Uterus (tissue), 4 donors: ENCODE results near the gene SPATA9. TPM values are rescaled to one million over a fixed set of nuclear protein-coding genes. Genes with fewer than 3 reads are reported as not detected.
A peak's percentile ranks its signal among the peaks of the same experiment; 100 is the strongest.
"Not testable (repeated sequence)": the region's sequence is repeated elsewhere in the genome, so short reads cannot be mapped to it uniquely, and the experiment has no call there.

Experiments used
- DNase-seq, 2 donors: peaks; one replicate each; pipeline ENCODE4 v3.0.0-alpha.2; 2019 to 2020
- H3K27ac ChIP-seq, 2 donors: fragments of 200-600 bp; sonication (generic); 1 replicate in 1 of 2; 2 replicates in 1 of 2; pipeline ENCODE4 v1.5.1; 2016 to 2018
- H3K27me3 ChIP-seq, 2 donors: fragments of 200-600 bp; sonication (generic); one replicate each; pipeline ENCODE4 v1.5.1; 2018 to 2019; ENCODE audit warnings: control low read depth in 1 of 2
- H3K36me3 ChIP-seq, 2 donors: fragments of 200-600 bp; sonication (generic); one replicate each; pipeline ENCODE4 v1.5.1; 2019; ENCODE audit warnings: control low read depth in 1 of 2
- H3K4me1 ChIP-seq, 2 donors: fragments of 200-600 bp; sonication (generic); one replicate each; pipeline ENCODE4 v1.5.1; 2018 to 2019; ENCODE audit warnings: control low read depth in 1 of 2
- H3K4me3 ChIP-seq, 2 donors: fragments of 200-600 bp; sonication (generic); 1 replicate in 1 of 2; 2 replicates in 1 of 2; pipeline ENCODE4 v1.5.1; 2018 to 2019; ENCODE audit warnings: mild to moderate bottlenecking in 1 of 2
- H3K9me3 ChIP-seq, 2 donors: fragments of 200-600 bp; sonication (generic); one replicate each; pipeline ENCODE4 v1.5.1; 2019; ENCODE audit warnings: control low read depth in 1 of 2
- POLR2A ChIP-seq, 2 donors: fragments of 450-650 bp; IDR thresholded peaks; one replicate each; pipeline ENCODE4 v1.6.1; 2016; ENCODE audit warnings: antibody characterized with exemption in 2 of 2, mild to moderate bottlenecking in 1 of 2, moderate library complexity in 1 of 2
- intact Hi-C: fragments of 100-400 bp; cut with DNase I; formaldehyde crosslinking; loops from one replicate; pipeline ENCODE4 v1.15.1; 2023; ENCODE audit warnings: low total_unique reads
- total RNA-seq, 4 donors: library from RNA; depleted of rRNA in 3 of 4; stranded (reverse); fragments of >200 nt in 3 of 4; gene quantifications; one replicate each; pipeline versions ENCODE4 v1.1.0 to v1.2.4, GENCODE V29; 2014 to 2023
- TF ChIP-seq, protein P1 (sequence below), 4 experiments: fragments of 200-600 bp in 2 of 4; fragments of 450-650 bp in 2 of 4; sonication (generic) in 2 of 4; IDR thresholded peaks; one replicate each; pipeline ENCODE4 v1.5.1; 2016 to 2019; ENCODE audit warnings: antibody characterized with exemption in 4 of 4, mild to moderate bottlenecking in 2 of 4, moderate library complexity in 1 of 4
- donor health status: DM: yes; HTN: yes; CAD: no.

The SPATA9 gene
- total RNA-seq, 4 donors from 2014 or later: 0.34 to 1.6 TPM; not detected in 2

DNA sequence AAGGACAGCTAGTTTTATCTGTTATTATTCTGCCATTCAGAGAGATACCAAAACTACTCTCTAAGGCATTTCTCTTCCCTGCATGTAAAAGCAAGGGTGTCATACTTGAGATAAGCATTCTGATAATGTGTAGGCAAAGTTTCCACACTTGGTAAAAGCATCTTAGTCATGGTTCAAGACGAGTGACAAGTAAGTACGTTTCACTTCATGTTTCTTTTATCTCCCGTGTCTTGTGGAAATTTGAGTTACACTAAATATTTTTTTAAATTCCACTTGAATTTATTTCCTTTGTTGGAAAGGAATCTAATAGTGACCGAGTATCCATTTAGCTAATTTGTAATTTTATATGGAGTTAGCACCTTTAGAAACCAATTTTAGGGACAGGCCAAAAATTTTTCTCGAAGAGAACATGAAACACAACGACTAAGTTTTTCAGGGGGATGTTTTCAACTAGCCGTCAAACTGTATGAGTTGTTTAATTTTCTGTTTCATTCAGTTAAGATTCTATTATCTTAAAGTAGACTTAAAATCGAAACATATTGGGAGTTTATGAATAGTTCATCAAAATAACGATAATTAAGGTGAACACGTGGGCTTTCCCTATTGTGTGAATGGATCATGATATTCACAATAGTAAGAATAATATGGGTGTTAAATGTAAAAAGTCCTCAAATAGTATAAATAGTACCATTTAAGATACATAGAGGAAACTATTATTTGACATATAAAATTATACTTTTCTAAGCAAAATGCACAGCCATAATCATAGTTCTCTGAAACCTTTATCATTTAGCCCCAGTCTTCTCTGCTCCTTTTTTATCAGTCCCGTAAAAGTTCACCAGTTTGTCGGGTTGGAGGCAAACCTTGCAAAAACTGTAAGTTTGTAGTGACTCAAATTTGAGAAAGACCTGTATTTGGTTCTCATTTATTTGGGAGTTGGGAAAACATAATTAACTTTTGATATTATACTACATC lies 34.6 kb downstream of the SPATA9 start:
- no peak overlapping the region for H3K4me3 ChIP-seq
- intact Hi-C loops: loop anchor here (10.0 kb wide), 1 partner anchor 197 kb away; no protein-coding TSS in a partner anchor
- DNase-seq: no peak
- H3K27me3 ChIP-seq: no peaks in the 10 kb centered on the region
- H3K4me1 ChIP-seq: no peaks in the 10 kb centered on the region
- peak overlapping the region in 1 of 2 donors; percentile 86 for H3K27ac ChIP-seq
- H3K9me3 ChIP-seq: no peaks in the 10 kb centered on the region
- H3K36me3 ChIP-seq: no peaks in the 10 kb centered on the region
- TF ChIP-seq, protein P1, sequence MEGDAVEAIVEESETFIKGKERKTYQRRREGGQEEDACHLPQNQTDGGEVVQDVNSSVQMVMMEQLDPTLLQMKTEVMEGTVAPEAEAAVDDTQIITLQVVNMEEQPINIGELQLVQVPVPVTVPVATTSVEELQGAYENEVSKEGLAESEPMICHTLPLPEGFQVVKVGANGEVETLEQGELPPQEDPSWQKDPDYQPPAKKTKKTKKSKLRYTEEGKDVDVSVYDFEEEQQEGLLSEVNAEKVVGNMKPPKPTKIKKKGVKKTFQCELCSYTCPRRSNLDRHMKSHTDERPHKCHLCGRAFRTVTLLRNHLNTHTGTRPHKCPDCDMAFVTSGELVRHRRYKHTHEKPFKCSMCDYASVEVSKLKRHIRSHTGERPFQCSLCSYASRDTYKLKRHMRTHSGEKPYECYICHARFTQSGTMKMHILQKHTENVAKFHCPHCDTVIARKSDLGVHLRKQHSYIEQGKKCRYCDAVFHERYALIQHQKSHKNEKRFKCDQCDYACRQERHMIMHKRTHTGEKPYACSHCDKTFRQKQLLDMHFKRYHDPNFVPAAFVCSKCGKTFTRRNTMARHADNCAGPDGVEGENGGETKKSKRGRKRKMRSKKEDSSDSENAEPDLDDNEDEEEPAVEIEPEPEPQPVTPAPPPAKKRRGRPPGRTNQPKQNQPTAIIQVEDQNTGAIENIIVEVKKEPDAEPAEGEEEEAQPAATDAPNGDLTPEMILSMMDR (IDR thresholded peaks at IDR 0.05): no peak
- TF ChIP-seq POLR2A (IDR thresholded peaks at IDR 0.05): no peak

DNA sequence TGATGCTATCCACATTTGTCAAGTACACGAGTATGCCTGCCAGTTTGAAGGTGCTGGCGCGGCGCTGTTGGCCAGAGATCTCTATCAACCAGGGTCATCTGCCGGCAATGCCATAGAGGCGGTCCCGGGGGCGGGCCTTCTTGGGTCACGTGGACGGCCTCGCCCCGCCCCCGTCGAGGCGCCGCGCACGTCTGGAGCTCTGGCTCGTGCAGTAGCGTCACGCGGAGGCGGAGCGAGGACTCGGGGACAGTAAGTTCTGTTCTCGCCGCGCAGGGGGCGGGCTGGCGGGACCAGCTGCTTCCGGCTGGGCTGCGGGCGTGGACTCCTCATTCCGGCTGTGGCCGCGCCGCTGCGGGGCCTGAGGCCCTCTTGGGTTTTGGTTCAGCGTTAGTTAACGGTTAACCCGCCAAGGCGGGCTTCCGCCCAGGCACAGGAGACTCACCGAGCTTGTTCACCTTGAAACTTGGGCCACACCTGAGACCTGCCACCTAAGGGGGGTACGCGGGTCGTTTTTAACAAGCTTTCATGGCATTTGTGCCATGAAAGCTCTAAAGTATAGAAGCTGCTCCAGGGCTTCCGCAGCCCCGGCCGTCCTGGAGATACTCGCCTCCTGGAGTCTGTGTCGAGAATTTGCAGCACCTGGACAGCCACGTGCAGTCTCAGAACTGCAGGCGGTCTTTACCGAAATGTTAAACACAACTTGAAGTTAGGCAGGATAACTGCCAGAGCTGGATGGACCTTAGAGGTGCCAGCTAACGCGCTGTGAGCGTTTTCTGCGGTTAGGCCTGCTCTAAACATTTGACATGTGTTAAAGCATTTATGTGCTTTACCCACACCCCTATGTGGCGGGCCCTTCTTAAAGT lies 36.0 kb downstream of the SPATA9 start, which contains the start of gene RFESD:
Gene RFESD, plus strand, starts transcription at position 209 of the 863 bp plus-strand sequence. CDS start 5,495 bp downstream, outside the sequence.
- TF ChIP-seq POLR2A (IDR thresholded peaks at IDR 0.05): peak; percentile 90 to 94
- TF ChIP-seq, protein P1 (IDR thresholded peaks at IDR 0.05): peak in 2 of 4 experiments; percentile 19 to 28
- Histone ChIP-seq H3K9me3 (no peaks in the 10 kb centered on the region), H3K36me3 (no peaks in the 10 kb centered on the region), H3K4me1 (no peaks in the 10 kb centered on the region), H3K27ac (peak within 1 kb of the TSS; percentile 86 to 93), H3K27me3 (no peaks in the 10 kb centered on the region), H3K4me3 (peak within 1 kb of the TSS; percentile 44 to 58)
- intact Hi-C loops: loop anchor here (10.0 kb wide), 1 partner anchor 198 kb away; no protein-coding TSS in a partner anchor
- peak; percentile 98 for DNase-seq

DNA sequence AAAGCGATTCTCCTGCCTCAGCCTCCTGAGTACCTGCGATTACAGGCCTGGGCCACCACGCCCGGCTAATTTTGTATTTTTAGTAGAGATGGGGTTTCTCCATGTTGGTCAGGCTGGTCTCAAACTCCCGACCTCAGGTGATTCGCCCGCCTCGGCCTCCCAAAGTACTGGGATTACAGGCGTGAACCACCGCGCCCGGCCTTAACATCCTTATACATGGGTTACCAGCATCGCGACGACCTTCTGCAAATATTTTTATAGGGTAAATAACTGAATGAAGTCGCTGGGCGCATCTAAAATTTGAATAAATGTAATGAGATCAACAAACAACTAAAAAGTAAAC lies 36.6 kb downstream of the SPATA9 start:
- not testable (repeated sequence) for H3K27me3 ChIP-seq, H3K36me3 ChIP-seq, H3K4me1 ChIP-seq, DNase-seq, H3K9me3 ChIP-seq
- intact Hi-C loops: loop anchor here (10.0 kb wide), 1 partner anchor 199 kb away; no protein-coding TSS in a partner anchor
- Histone ChIP-seq H3K4me3 (peak overlapping the region; percentile 44 to 58), H3K27ac (peak overlapping the region; percentile 86 to 93)

DNA sequence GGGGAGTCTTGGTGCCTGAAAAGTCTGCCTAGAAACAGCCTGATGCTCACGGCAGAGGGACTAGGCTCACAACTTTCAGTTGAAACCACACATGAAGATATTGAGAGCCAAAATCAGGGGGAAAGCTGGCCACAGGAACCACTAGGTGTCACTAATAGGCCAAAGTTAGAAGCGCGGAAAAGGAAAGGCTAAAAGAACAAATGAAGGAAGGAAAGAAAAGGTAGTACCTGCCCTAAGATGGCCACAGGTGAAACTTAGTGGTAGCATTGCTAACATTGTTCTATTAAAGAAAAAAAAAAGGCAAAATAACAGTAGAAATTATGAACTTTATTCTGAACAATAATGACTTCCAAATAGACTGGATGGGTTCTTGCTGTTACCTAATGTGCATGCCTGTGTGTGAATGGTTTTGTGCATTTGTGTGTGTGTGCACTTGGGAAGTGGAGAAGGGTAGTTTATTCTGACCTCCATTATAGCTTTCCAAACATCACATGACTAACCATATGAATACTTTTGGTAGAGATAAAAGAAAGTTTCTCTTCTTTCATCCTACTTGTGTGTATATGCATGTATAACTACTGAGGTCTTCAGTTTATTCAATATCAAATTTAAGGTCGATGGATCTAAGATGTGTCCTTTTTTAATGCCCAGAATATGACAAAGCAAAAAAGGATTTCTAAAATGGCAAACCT lies 38.3 kb downstream of the SPATA9 start:
- Histone ChIP-seq H3K36me3 (no peaks in the 10 kb centered on the region), H3K27me3 (no peaks in the 10 kb centered on the region), H3K4me3 (no peak overlapping the region), H3K27ac (peak overlapping the region; percentile 86 to 93), H3K4me1 (no peaks in the 10 kb centered on the region), H3K9me3 (no peaks in the 10 kb centered on the region)
- peak; percentile 38 to 55 for DNase-seq
- intact Hi-C loops: loop anchor here (10.0 kb wide), 1 partner anchor 200 kb away; no protein-coding TSS in a partner anchor
- no peak for TF ChIP-seq POLR2A (IDR thresholded peaks at IDR 0.05)
- TF ChIP-seq, protein P1 (IDR thresholded peaks at IDR 0.05): peak; percentile 63 to 67 (median 66)

DNA sequence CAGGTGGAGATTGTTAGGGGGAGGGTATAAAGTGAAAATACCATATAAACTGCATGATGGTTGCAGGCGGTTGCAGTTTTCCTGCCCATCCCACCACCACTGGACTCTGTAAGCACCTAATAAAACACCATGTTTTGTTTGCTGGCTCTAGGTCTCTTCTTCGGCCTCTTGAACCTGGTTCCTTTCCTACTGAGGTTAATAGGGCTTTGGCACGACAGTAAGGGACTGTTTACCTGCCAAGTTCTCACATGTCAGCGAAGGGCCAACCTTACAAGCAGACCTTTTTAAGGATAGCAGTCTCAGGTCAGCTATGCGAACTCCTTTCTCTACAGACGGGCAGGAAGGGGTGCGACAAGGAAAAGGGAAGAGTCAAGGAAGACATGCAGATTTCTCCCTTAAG lies 39.6 kb downstream of the SPATA9 start:
- no peak for DNase-seq
- no peaks in the 10 kb centered on the region for H3K27me3 ChIP-seq
- TF ChIP-seq, protein P1 (IDR thresholded peaks at IDR 0.05): no peak
- TF ChIP-seq POLR2A (IDR thresholded peaks at IDR 0.05): no peak
- H3K4me3 ChIP-seq: no peak overlapping the region
- no peak overlapping the region for H3K27ac ChIP-seq
- H3K9me3 ChIP-seq: no peaks in the 10 kb centered on the region
- intact Hi-C loops: loop anchor here (10.0 kb wide), 1 partner anchor 202 kb away; no protein-coding TSS in a partner anchor
- no peaks in the 10 kb centered on the region for H3K4me1 ChIP-seq
- no peaks in the 10 kb centered on the region for H3K36me3 ChIP-seq
